Measurements from ENCODE around the gene MYRIP. TPM values are rescaled to one million over a fixed set of nuclear protein-coding genes. Genes with fewer than 3 reads are reported as not detected.
"Not testable (repeated sequence)": the region's sequence is repeated elsewhere in the genome, so short reads cannot be mapped to it uniquely, and the experiment has no call there.

Gene MYRIP
- total RNA-seq, 3 donors from 2014 or later (not counting 1 experiment from before 2014, with no cell fraction given): not detected

GRCh38 chr3:39763390-39763789, 46.0 kb upstream of the MYRIP start:
- Histone ChIP-seq H3K27ac (ENCODE audit: low read length) (no peak overlapping the region), H3K27me3 (ENCODE audit: control insufficient read depth, insufficient read depth, low read length) (no peaks in the 10 kb centered on the region), H3K4me1 (ENCODE audit: control insufficient read depth, insufficient read depth, low read length) (no peaks in the 10 kb centered on the region), H3K9me3 (ENCODE audit: control insufficient read depth, insufficient read depth, low read length) (no peaks in the 10 kb centered on the region), H3K4me3 (ENCODE audit: low read length) (no peak overlapping the region), H3K36me3 (ENCODE audit: control insufficient read depth, insufficient read depth, low read length) (no peaks in the 10 kb centered on the region)
- H3K36me3 Mint-ChIP-seq: no peaks in the 10 kb centered on the region
- no peak overlapping the region for H3K4me3 Mint-ChIP-seq
- H3K9me3 Mint-ChIP-seq: peaks cover 0 to 2% of the 10 kb centered on the region in 2 donors
- intact Hi-C loops (cut with micrococcal nuclease): no loop called here
- no peaks in the 10 kb centered on the region for H3K4me1 Mint-ChIP-seq
- no peak for ATAC-seq
- no peak overlapping the region for H3K27ac Mint-ChIP-seq
- no peaks in the 10 kb centered on the region for H3K27me3 Mint-ChIP-seq (ENCODE audit: low read depth in 2 of 2)
- DNase-seq: no peak
- no peak for TF ChIP-seq CTCF (IDR thresholded peaks at IDR 0.05)

GRCh38 chr3:39765575-39765974, 43.8 kb upstream of the MYRIP start:
- ATAC-seq: no peak
- TF ChIP-seq CTCF (IDR thresholded peaks at IDR 0.05): no peak

GRCh38 chr3:39766433-39766832, 43.0 kb upstream of the MYRIP start:
- Histone ChIP-seq H3K27ac (ENCODE audit: low read length) (no peak overlapping the region), H3K9me3 (ENCODE audit: control insufficient read depth, insufficient read depth, low read length) (no peaks in the 10 kb centered on the region), H3K27me3 (ENCODE audit: control insufficient read depth, insufficient read depth, low read length) (no peaks in the 10 kb centered on the region), H3K36me3 (ENCODE audit: control insufficient read depth, insufficient read depth, low read length) (no peaks in the 10 kb centered on the region), H3K4me1 (ENCODE audit: control insufficient read depth, insufficient read depth, low read length) (no peaks in the 10 kb centered on the region), H3K4me3 (ENCODE audit: low read length) (no peak overlapping the region)
- DNase-seq: no peak
- no peaks in the 10 kb centered on the region for H3K36me3 Mint-ChIP-seq
- 50% methylated on average over 1 of the region's 1 CpG for WGBS (ENCODE audit: insufficient coverage)
- H3K9me3 Mint-ChIP-seq: no peaks in the 10 kb centered on the region
- H3K27me3 Mint-ChIP-seq (ENCODE audit: low read depth in 2 of 2): no peaks in the 10 kb centered on the region
- intact Hi-C loops (cut with micrococcal nuclease): no loop called here
- no peak for ATAC-seq
- TF ChIP-seq CTCF (IDR thresholded peaks at IDR 0.05): no peak
- no peaks in the 10 kb centered on the region for H3K4me1 Mint-ChIP-seq
- H3K27ac Mint-ChIP-seq: no peak overlapping the region
- H3K4me3 Mint-ChIP-seq: no peak overlapping the region

More at GRCh38 chr3:39765575-39765974, 43.8 kb upstream of the MYRIP start:
- no peak for DNase-seq
- Histone ChIP-seq H3K27me3 (ENCODE audit: control insufficient read depth, insufficient read depth, low read length) (no peaks in the 10 kb centered on the region), H3K4me1 (ENCODE audit: control insufficient read depth, insufficient read depth, low read length) (no peaks in the 10 kb centered on the region), H3K27ac (ENCODE audit: low read length) (no peak overlapping the region), H3K36me3 (ENCODE audit: control insufficient read depth, insufficient read depth, low read length) (no peaks in the 10 kb centered on the region), H3K9me3 (ENCODE audit: control insufficient read depth, insufficient read depth, low read length) (no peaks in the 10 kb centered on the region), H3K4me3 (ENCODE audit: low read length) (no peak overlapping the region)
- Mint-ChIP-seq H3K9me3 (peaks cover 0 to 2% of the 10 kb centered on the region in 2 donors), H3K27me3 (ENCODE audit: low read depth in 2 of 2) (no peaks in the 10 kb centered on the region), H3K4me3 (no peak overlapping the region), H3K36me3 (no peaks in the 10 kb centered on the region), H3K27ac (no peak overlapping the region), H3K4me1 (no peaks in the 10 kb centered on the region)
- intact Hi-C loops (cut with micrococcal nuclease): no loop called here

GRCh38 chr3:39766909-39767308, 42.5 kb upstream of the MYRIP start:
- intact Hi-C loops (cut with micrococcal nuclease); H3K27me3 Mint-ChIP-seq (ENCODE audit: low read depth in 2 of 2); H3K4me3 Mint-ChIP-seq; H3K4me3 ChIP-seq (ENCODE audit: low read length); H3K27me3 ChIP-seq (ENCODE audit: control insufficient read depth, insufficient read depth, low read length); H3K9me3 ChIP-seq (ENCODE audit: control insufficient read depth, insufficient read depth, low read length); H3K27ac Mint-ChIP-seq; H3K36me3 ChIP-seq (ENCODE audit: control insufficient read depth, insufficient read depth, low read length); H3K4me1 ChIP-seq (ENCODE audit: control insufficient read depth, insufficient read depth, low read length); H3K4me1 Mint-ChIP-seq; DNase-seq; ATAC-seq; H3K27ac ChIP-seq (ENCODE audit: low read length); H3K36me3 Mint-ChIP-seq; H3K9me3 Mint-ChIP-seq: not testable (repeated sequence)

- intact Hi-C loops (cut with micrococcal nuclease); H3K9me3 ChIP-seq (ENCODE audit: control insufficient read depth, insufficient read depth, low read length); H3K27me3 ChIP-seq (ENCODE audit: control insufficient read depth, insufficient read depth, low read length); H3K36me3 Mint-ChIP-seq; ATAC-seq; H3K4me1 ChIP-seq (ENCODE audit: control insufficient read depth, insufficient read depth, low read length); H3K4me3 ChIP-seq (ENCODE audit: low read length); H3K9me3 Mint-ChIP-seq; H3K4me1 Mint-ChIP-seq; H3K27ac ChIP-seq (ENCODE audit: low read length); H3K4me3 Mint-ChIP-seq; H3K36me3 ChIP-seq (ENCODE audit: control insufficient read depth, insufficient read depth, low read length); DNase-seq; H3K27ac Mint-ChIP-seq: not testable (repeated sequence)
- peaks cover 11 to 14% of the 10 kb centered on the region in 2 donors for H3K27me3 Mint-ChIP-seq (ENCODE audit: low read depth in 2 of 2)
- 85% methylated on average over 4 of the region's 5 CpGs for WGBS (ENCODE audit: insufficient coverage)
These were observed 31.2 kb upstream of the MYRIP start for GRCh38 chr3:39778168-39778567.
